ENCODE measurements around the gene PPP4R1. TPM values are rescaled to one million over a fixed set of nuclear protein-coding genes. Genes with fewer than 3 reads are reported as not detected.

The PPP4R1 gene
- total RNA-seq, 1 experiment from 2014 or later, result 71.1 TPM

- Mint-ChIP-seq H3K4me1 (peaks cover under 1% of the 10 kb centered on the region; the same call in 1 of the 2 replicates), H3K27ac (no peak overlapping the region), H3K9me3 (no peaks in the 10 kb centered on the region), H3K4me3 (no peak overlapping the region), H3K36me3 (peaks cover 48% of the 10 kb centered on the region), H3K27me3 (ENCODE audit: low read depth) (no peaks in the 10 kb centered on the region)
- POLR2A ChIA-PET, result no interaction called here
- no peak for ATAC-seq
- CTCF ChIA-PET, result no interaction called here
- TF ChIP-seq CREM (CRISPR knock-in tag; IDR thresholded peaks at IDR 0.05) (no peak), EMX1 (CRISPR knock-in tag; IDR thresholded peaks at IDR 0.05) (no peak), TEAD4 (CRISPR knock-in tag; IDR thresholded peaks at IDR 0.05) (no peak), ZNF263 (CRISPR knock-in tag; IDR thresholded peaks at IDR 0.05; ENCODE audit: low read depth) (no peak), ZNF396 (CRISPR knock-in tag; IDR thresholded peaks at IDR 0.05; ENCODE audit: borderline replicate concordance) (no peak), ZNF532 (CRISPR knock-in tag; IDR thresholded peaks at IDR 0.05; ENCODE audit: borderline replicate concordance) (no peak), ZNF121 (CRISPR knock-in tag; IDR thresholded peaks at IDR 0.05) (no peak)
- TF ChIP-seq, protein P1, sequence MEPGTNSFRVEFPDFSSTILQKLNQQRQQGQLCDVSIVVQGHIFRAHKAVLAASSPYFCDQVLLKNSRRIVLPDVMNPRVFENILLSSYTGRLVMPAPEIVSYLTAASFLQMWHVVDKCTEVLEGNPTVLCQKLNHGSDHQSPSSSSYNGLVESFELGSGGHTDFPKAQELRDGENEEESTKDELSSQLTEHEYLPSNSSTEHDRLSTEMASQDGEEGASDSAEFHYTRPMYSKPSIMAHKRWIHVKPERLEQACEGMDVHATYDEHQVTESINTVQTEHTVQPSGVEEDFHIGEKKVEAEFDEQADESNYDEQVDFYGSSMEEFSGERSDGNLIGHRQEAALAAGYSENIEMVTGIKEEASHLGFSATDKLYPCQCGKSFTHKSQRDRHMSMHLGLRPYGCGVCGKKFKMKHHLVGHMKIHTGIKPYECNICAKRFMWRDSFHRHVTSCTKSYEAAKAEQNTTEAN (CRISPR knock-in tag; IDR thresholded peaks at IDR 0.05), result no peak
- no peak for DNase-seq (ENCODE audit: low spot score)
Observed at GRCh38 chr18:9534844-9535243, 79.5 kb downstream of the PPP4R1 start.

GRCh38 chr18:9531791-9532410 lies 82.5 kb downstream of the PPP4R1 start:
- peaks cover 20% of the 10 kb centered on the region for H3K9me3 Mint-ChIP-seq
- H3K27ac Mint-ChIP-seq, result no peak overlapping the region
- H3K4me3 Mint-ChIP-seq, result no peak overlapping the region
- ChIA-PET CTCF (no interaction called here), POLR2A (no interaction called here)
- ATAC-seq (no peak), DNase-seq (ENCODE audit: low spot score) (no peak)
- H3K27me3 Mint-ChIP-seq (ENCODE audit: low read depth), result no peaks in the 10 kb centered on the region
- H3K36me3 Mint-ChIP-seq, result peaks cover 68% of the 10 kb centered on the region
- H3K4me1 Mint-ChIP-seq, result no peaks in the 10 kb centered on the region
- no peak for TF ChIP-seq ZBTB21 (CRISPR knock-in tag; IDR thresholded peaks at IDR 0.05; ENCODE audit: borderline replicate concordance)

DNA sequence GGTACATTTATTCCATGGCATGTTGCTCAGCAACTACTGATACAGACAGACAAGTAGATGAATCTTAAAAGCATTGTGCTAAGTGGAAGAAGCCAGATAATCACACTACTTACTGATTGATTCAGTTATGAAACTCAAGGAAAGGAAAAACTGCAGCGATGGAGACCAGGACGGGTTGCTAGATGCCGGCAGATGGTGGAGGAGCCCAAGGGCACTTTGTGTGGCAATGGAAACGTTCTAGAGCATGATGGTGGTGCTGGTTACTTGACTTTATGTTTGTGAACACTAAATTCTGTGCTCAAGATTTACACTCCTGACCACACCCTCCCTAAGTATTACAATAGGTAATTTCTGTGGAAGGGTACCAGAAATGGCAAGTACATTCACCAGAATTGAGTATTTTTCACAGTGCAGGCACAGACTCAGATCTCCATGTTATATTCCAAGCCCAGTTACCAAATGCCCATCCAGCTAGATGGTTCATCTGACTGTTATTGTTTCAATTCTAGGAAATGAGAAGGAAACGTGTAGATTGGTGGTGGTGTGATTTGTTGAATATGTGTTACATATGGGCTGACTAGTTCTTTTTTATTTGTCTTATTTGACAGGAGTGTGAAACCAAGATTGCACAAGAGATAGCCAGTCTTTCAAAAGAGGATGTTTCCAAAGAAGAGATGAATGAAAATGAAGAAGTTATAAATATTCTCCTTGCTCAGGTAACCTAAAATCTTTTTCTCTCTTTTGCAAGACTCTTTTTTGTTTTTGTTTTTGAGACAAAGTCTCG lies 83.9 kb downstream of the PPP4R1 start:
- Mint-ChIP-seq H3K27me3 (ENCODE audit: low read depth) (no peaks in the 10 kb centered on the region), H3K9me3 (peaks cover 29% of the 10 kb centered on the region), H3K27ac (no peak overlapping the region), H3K36me3 (peaks cover 67% of the 10 kb centered on the region), H3K4me3 (no peak overlapping the region), H3K4me1 (no peaks in the 10 kb centered on the region)
- CTCF ChIA-PET, result interaction anchor here (1.1 kb wide), 1 partner anchor 14 kb away, joined by 3 read pairs; no protein-coding TSS in a partner anchor
- TF ChIP-seq EMX1 (CRISPR knock-in tag; IDR thresholded peaks at IDR 0.05) (no peak), USF1 (CRISPR knock-in tag; IDR thresholded peaks at IDR 0.05) (no peak), SOX15 (CRISPR knock-in tag; IDR thresholded peaks at IDR 0.05) (no peak), ZNF219 (CRISPR knock-in tag; IDR thresholded peaks at IDR 0.05; ENCODE audit: borderline replicate concordance) (no peak)
- TF ChIP-seq, protein P2, sequence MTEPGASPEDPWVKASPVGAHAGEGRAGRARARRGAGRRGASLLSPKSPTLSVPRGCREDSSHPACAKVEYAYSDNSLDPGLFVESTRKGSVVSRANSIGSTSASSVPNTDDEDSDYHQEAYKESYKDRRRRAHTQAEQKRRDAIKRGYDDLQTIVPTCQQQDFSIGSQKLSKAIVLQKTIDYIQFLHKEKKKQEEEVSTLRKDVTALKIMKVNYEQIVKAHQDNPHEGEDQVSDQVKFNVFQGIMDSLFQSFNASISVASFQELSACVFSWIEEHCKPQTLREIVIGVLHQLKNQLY (CRISPR knock-in tag; IDR thresholded peaks at IDR 0.05), result no peak
- POLR2A ChIA-PET, result no interaction called here
- ATAC-seq, result no peak
- DNase-seq (ENCODE audit: low spot score), result no peak
